Neural cell (in vitro differentiated cells): ENCODE data around the gene ALOX5. TPM values are rescaled to one million over a fixed set of nuclear protein-coding genes. Genes with fewer than 3 reads are reported as not detected.

ENCODE experiments used
- H2AFZ ChIP-seq: fragments of 200-600, 300-800 bp; sonication (generic), shearing (Covaris generic); 2 replicates; pipeline ENCODE4 v1.6.0; 2014; ENCODE audit warnings: low read depth, mild to moderate bottlenecking, antibody characterized with exemption, low read length, moderate library complexity
- H3F3A ChIP-seq: fragments of 200-600 bp; shearing (Covaris generic); 2 replicates; pipeline ENCODE4 v1.6.1; 2016; ENCODE audit warnings: mild to moderate bottlenecking, moderate library complexity, mixed read lengths, antibody characterized with exemption, low read length; ENCODE audit not compliant: insufficient read depth, poor library complexity, severe bottlenecking
- H3K27ac ChIP-seq: fragments of 200-600, 300-800 bp; sonication (generic), shearing (Covaris generic); 2 replicates; pipeline ENCODE4 v1.5.1; 2014; ENCODE audit warnings: mild to moderate bottlenecking, low read length, moderate library complexity
- H3K27me3 ChIP-seq: fragments of 300-800, 200-600 bp; sonication (generic), shearing (Covaris generic); 2 replicates; pipeline ENCODE4 v1.6.0; 2014; ENCODE audit warnings: mild to moderate bottlenecking, low read depth, low read length, moderate library complexity; ENCODE audit not compliant: insufficient read depth
- H3K36me3 ChIP-seq: fragments of 300-800, 200-600 bp; sonication (generic), shearing (Covaris generic); 2 replicates; pipeline ENCODE4 v1.5.1; 2014; ENCODE audit warnings: mild to moderate bottlenecking, antibody characterized with exemption, low read length, moderate library complexity; ENCODE audit not compliant: insufficient read depth
- H3K4me2 ChIP-seq: fragments of 300-800, 200-600 bp; sonication (generic), shearing (Covaris generic); 2 replicates; pipeline ENCODE4 v1.6.0; 2014; ENCODE audit warnings: mild to moderate bottlenecking, low read length
- H3K4me3 ChIP-seq: fragments of 300-800, 200-600 bp; sonication (generic), shearing (Covaris generic); 2 replicates; pipeline ENCODE4 v1.5.1; 2014; ENCODE audit warnings: mild to moderate bottlenecking, low read length, moderate library complexity
- H3K79me2 ChIP-seq: fragments of 200-600 bp; shearing (Covaris generic); replicated peaks from 2 replicates; pipeline ENCODE4 v1.6.0; 2014; ENCODE audit warnings: mild to moderate bottlenecking, low read length, moderate library complexity; ENCODE audit not compliant: insufficient read depth
- H3K9ac ChIP-seq: fragments of 300-800, 200-600 bp; sonication (generic), shearing (Covaris generic); 2 replicates; pipeline ENCODE4 v1.6.1; 2016; ENCODE audit warnings: mild to moderate bottlenecking, low read length, mixed read lengths
- H3K9me2 ChIP-seq: fragments of 200-600 bp; shearing (Covaris generic); 2 replicates; pipeline ENCODE4 v1.6.1; 2016; ENCODE audit warnings: mild to moderate bottlenecking, low read length, mixed read lengths; ENCODE audit not compliant: insufficient read depth
- H3K9me3 ChIP-seq: fragments of 200-600, 300-800 bp; sonication (generic), shearing (Covaris generic); 2 replicates; pipeline ENCODE4 v1.6.1; 2016; ENCODE audit warnings: mild to moderate bottlenecking, mixed run types, low read length, moderate library complexity, mixed read lengths
- H4K20me1 ChIP-seq: fragments of 200-600 bp; shearing (Covaris generic); 2 replicates; pipeline ENCODE4 v1.6.1; 2016; ENCODE audit warnings: mild to moderate bottlenecking, mixed run types; ENCODE audit not compliant: insufficient read depth
- CTCF ChIP-seq: fragments of 450-650 bp; IDR thresholded peaks from 2 replicates; pipeline ENCODE4 v1.5.1; 2014; ENCODE audit warnings: antibody characterized with exemption, mild to moderate bottlenecking, moderate library complexity; ENCODE audit not compliant: poor library complexity, severe bottlenecking
- EP300 ChIP-seq: fragments of 450-650 bp; conservative IDR thresholded peaks from 2 replicates; pipeline ENCODE4 v1.6.1; 2014; ENCODE audit warnings: antibody characterized with exemption, mild to moderate bottlenecking, moderate library complexity; ENCODE audit not compliant: poor library complexity, severe bottlenecking
- EZH2 ChIP-seq: fragments of 200-600, 300-800 bp; shearing (Covaris generic), sonication (generic); IDR thresholded peaks from 2 replicates; pipeline ENCODE4 v1.6.1; 2014; ENCODE audit warnings: antibody characterized with exemption, low read length, borderline replicate concordance, mild to moderate bottlenecking; ENCODE audit not compliant: insufficient read depth, poor library complexity, severe bottlenecking
- MXI1 ChIP-seq: fragments of 450-650 bp; conservative IDR thresholded peaks from 2 replicates; pipeline ENCODE4 v1.6.1; 2014; ENCODE audit warnings: antibody characterized with exemption, mild to moderate bottlenecking; ENCODE audit not compliant: poor library complexity, severe bottlenecking
- POLR2AphosphoS5 ChIP-seq: IDR thresholded peaks from 2 replicates; pipeline ENCODE4 v1.6.1; 2012
- RAD21 ChIP-seq: fragments of 450-650 bp; conservative IDR thresholded peaks from 2 replicates; pipeline ENCODE4 v1.6.1; 2014; ENCODE audit warnings: antibody characterized with exemption, mild to moderate bottlenecking, moderate library complexity
- REST ChIP-seq: IDR thresholded peaks from 2 replicates; pipeline ENCODE4 v1.6.1; 2012; ENCODE audit warnings: borderline replicate concordance
- SMC3 ChIP-seq: fragments of 450-650 bp; conservative IDR thresholded peaks from 2 replicates; pipeline ENCODE4 v1.6.1; 2014; ENCODE audit warnings: antibody characterized with exemption, mild to moderate bottlenecking, moderate library complexity; ENCODE audit not compliant: poor library complexity
- TAF1 ChIP-seq: IDR thresholded peaks from 2 replicates; pipeline ENCODE4 v1.6.1; 2012; ENCODE audit warnings: low read depth
- polyA plus RNA-seq: library from polyadenylated mRNA; depleted of rRNA; stranded (reverse); fragments of >200 nt; gene quantifications from 2 replicates; pipeline ENCODE4 v1.2.3, GENCODE V29; 2014

Gene ALOX5
- polyA plus RNA-seq, 1 donor from 2014 or later: not detected

GRCh38 chr10:45420453-45421192 is 46.6 kb downstream of the ALOX5 start:
- Histone ChIP-seq H4K20me1 (no peaks in the 10 kb centered on the region), H3K9ac (no peak overlapping the region), H3K27ac (no peak overlapping the region), H3K36me3 (no peaks in the 10 kb centered on the region), H3K79me2 (no peaks in the 10 kb centered on the region), H3K27me3 (peaks cover 13% of the 10 kb centered on the region), H3K4me3 (no peak overlapping the region), H2AFZ (no peak overlapping the region), H3K4me2 (no peak overlapping the region), H3F3A (no peaks in the 10 kb centered on the region), H3K9me3 (no peaks in the 10 kb centered on the region), H3K9me2 (no peaks in the 10 kb centered on the region)
- TF ChIP-seq TAF1 (no peak), CTCF (no peak), REST (no peak), SMC3 (no peak), POLR2AphosphoS5 (no peak), RAD21 (no peak), EZH2 (no peak), MXI1 (no peak), EP300 (no peak)

GRCh38 chr10:45421221-45422097 is 47.4 kb downstream of the ALOX5 start:
- Histone ChIP-seq H3K9me2 (no peaks in the 10 kb centered on the region), H3F3A (no peaks in the 10 kb centered on the region), H3K9me3 (no peaks in the 10 kb centered on the region), H3K36me3 (no peaks in the 10 kb centered on the region), H3K27ac (no peak overlapping the region), H3K27me3 (peaks cover 13% of the 10 kb centered on the region), H3K79me2 (no peaks in the 10 kb centered on the region), H3K9ac (no peak overlapping the region), H3K4me3 (no peak overlapping the region), H3K4me2 (no peak overlapping the region), H4K20me1 (no peaks in the 10 kb centered on the region), H2AFZ (no peak overlapping the region)
- TF ChIP-seq TAF1 (no peak), EP300 (no peak), POLR2AphosphoS5 (no peak), RAD21 (no peak), EZH2 (no peak), CTCF (no peak), SMC3 (no peak)
